Neural cell (in vitro differentiated cells): Measurements from ENCODE around the gene ZNF394. TPM values are rescaled to one million over a fixed set of nuclear protein-coding genes. Genes with fewer than 3 reads are reported as not detected.
"Not testable (repeated sequence)": the region's sequence is repeated elsewhere in the genome, so short reads cannot be mapped to it uniquely, and the experiment has no call there.

Experiments used
- H2AFZ ChIP-seq: fragments of 200-600, 300-800 bp; sonication (generic), shearing (Covaris generic); 2 replicates; pipeline ENCODE4 v1.6.0; 2014; ENCODE audit warnings: low read depth, mild to moderate bottlenecking, antibody characterized with exemption, low read length, moderate library complexity
- H3F3A ChIP-seq: fragments of 200-600 bp; shearing (Covaris generic); 2 replicates; pipeline ENCODE4 v1.6.1; 2016; ENCODE audit warnings: mild to moderate bottlenecking, moderate library complexity, mixed read lengths, antibody characterized with exemption, low read length; ENCODE audit not compliant: insufficient read depth, poor library complexity, severe bottlenecking
- H3K27ac ChIP-seq: fragments of 200-600, 300-800 bp; sonication (generic), shearing (Covaris generic); 2 replicates; pipeline ENCODE4 v1.5.1; 2014; ENCODE audit warnings: mild to moderate bottlenecking, low read length, moderate library complexity
- H3K27me3 ChIP-seq: fragments of 300-800, 200-600 bp; sonication (generic), shearing (Covaris generic); 2 replicates; pipeline ENCODE4 v1.6.0; 2014; ENCODE audit warnings: mild to moderate bottlenecking, low read depth, low read length, moderate library complexity; ENCODE audit not compliant: insufficient read depth
- H3K36me3 ChIP-seq: fragments of 300-800, 200-600 bp; sonication (generic), shearing (Covaris generic); 2 replicates; pipeline ENCODE4 v1.5.1; 2014; ENCODE audit warnings: mild to moderate bottlenecking, antibody characterized with exemption, low read length, moderate library complexity; ENCODE audit not compliant: insufficient read depth
- H3K4me2 ChIP-seq: fragments of 300-800, 200-600 bp; sonication (generic), shearing (Covaris generic); 2 replicates; pipeline ENCODE4 v1.6.0; 2014; ENCODE audit warnings: mild to moderate bottlenecking, low read length
- H3K4me3 ChIP-seq: fragments of 300-800, 200-600 bp; sonication (generic), shearing (Covaris generic); 2 replicates; pipeline ENCODE4 v1.5.1; 2014; ENCODE audit warnings: mild to moderate bottlenecking, low read length, moderate library complexity
- H3K79me2 ChIP-seq: fragments of 200-600 bp; shearing (Covaris generic); replicated peaks from 2 replicates; pipeline ENCODE4 v1.6.0; 2014; ENCODE audit warnings: mild to moderate bottlenecking, low read length, moderate library complexity; ENCODE audit not compliant: insufficient read depth
- H3K9ac ChIP-seq: fragments of 300-800, 200-600 bp; sonication (generic), shearing (Covaris generic); 2 replicates; pipeline ENCODE4 v1.6.1; 2016; ENCODE audit warnings: mild to moderate bottlenecking, low read length, mixed read lengths
- H3K9me2 ChIP-seq: fragments of 200-600 bp; shearing (Covaris generic); 2 replicates; pipeline ENCODE4 v1.6.1; 2016; ENCODE audit warnings: mild to moderate bottlenecking, low read length, mixed read lengths; ENCODE audit not compliant: insufficient read depth
- H3K9me3 ChIP-seq: fragments of 200-600, 300-800 bp; sonication (generic), shearing (Covaris generic); 2 replicates; pipeline ENCODE4 v1.6.1; 2016; ENCODE audit warnings: mild to moderate bottlenecking, mixed run types, low read length, moderate library complexity, mixed read lengths
- H4K20me1 ChIP-seq: fragments of 200-600 bp; shearing (Covaris generic); 2 replicates; pipeline ENCODE4 v1.6.1; 2016; ENCODE audit warnings: mild to moderate bottlenecking, mixed run types; ENCODE audit not compliant: insufficient read depth
- EP300 ChIP-seq: fragments of 450-650 bp; conservative IDR thresholded peaks from 2 replicates; pipeline ENCODE4 v1.6.1; 2014; ENCODE audit warnings: antibody characterized with exemption, mild to moderate bottlenecking, moderate library complexity; ENCODE audit not compliant: poor library complexity, severe bottlenecking
- EZH2 ChIP-seq: fragments of 200-600, 300-800 bp; shearing (Covaris generic), sonication (generic); IDR thresholded peaks from 2 replicates; pipeline ENCODE4 v1.6.1; 2014; ENCODE audit warnings: antibody characterized with exemption, low read length, borderline replicate concordance, mild to moderate bottlenecking; ENCODE audit not compliant: insufficient read depth, poor library complexity, severe bottlenecking
- MXI1 ChIP-seq: fragments of 450-650 bp; conservative IDR thresholded peaks from 2 replicates; pipeline ENCODE4 v1.6.1; 2014; ENCODE audit warnings: antibody characterized with exemption, mild to moderate bottlenecking; ENCODE audit not compliant: poor library complexity, severe bottlenecking
- POLR2AphosphoS5 ChIP-seq: IDR thresholded peaks from 2 replicates; pipeline ENCODE4 v1.6.1; 2012
- RAD21 ChIP-seq: fragments of 450-650 bp; conservative IDR thresholded peaks from 2 replicates; pipeline ENCODE4 v1.6.1; 2014; ENCODE audit warnings: antibody characterized with exemption, mild to moderate bottlenecking, moderate library complexity
- SMC3 ChIP-seq: fragments of 450-650 bp; conservative IDR thresholded peaks from 2 replicates; pipeline ENCODE4 v1.6.1; 2014; ENCODE audit warnings: antibody characterized with exemption, mild to moderate bottlenecking, moderate library complexity; ENCODE audit not compliant: poor library complexity
- TAF1 ChIP-seq: IDR thresholded peaks from 2 replicates; pipeline ENCODE4 v1.6.1; 2012; ENCODE audit warnings: low read depth
- polyA minus RNA-seq: library from RNA; depleted of rRNA, polyadenylated mRNA; stranded (reverse); fragments of >200 nt; gene quantifications from 2 replicates; pipeline ENCODE4 v1.2.3, GENCODE V29; 2014
- polyA plus RNA-seq: library from polyadenylated mRNA; depleted of rRNA; stranded (reverse); fragments of >200 nt; gene quantifications from 2 replicates; pipeline ENCODE4 v1.2.3, GENCODE V29; 2014
- TF ChIP-seq, protein P1 (sequence below): IDR thresholded peaks from 2 replicates; pipeline ENCODE4 v1.6.1; 2012; ENCODE audit warnings: borderline replicate concordance
- TF ChIP-seq, protein P2 (sequence below): fragments of 450-650 bp; IDR thresholded peaks from 2 replicates; pipeline ENCODE4 v1.5.1; 2014; ENCODE audit warnings: antibody characterized with exemption, mild to moderate bottlenecking, moderate library complexity; ENCODE audit not compliant: poor library complexity, severe bottlenecking

Gene ZNF394
- 9.5 and 11.2 TPM in 2 replicates for polyA plus RNA-seq
- 39.8 and 47.5 TPM in 2 replicates for polyA minus RNA-seq

DNA sequence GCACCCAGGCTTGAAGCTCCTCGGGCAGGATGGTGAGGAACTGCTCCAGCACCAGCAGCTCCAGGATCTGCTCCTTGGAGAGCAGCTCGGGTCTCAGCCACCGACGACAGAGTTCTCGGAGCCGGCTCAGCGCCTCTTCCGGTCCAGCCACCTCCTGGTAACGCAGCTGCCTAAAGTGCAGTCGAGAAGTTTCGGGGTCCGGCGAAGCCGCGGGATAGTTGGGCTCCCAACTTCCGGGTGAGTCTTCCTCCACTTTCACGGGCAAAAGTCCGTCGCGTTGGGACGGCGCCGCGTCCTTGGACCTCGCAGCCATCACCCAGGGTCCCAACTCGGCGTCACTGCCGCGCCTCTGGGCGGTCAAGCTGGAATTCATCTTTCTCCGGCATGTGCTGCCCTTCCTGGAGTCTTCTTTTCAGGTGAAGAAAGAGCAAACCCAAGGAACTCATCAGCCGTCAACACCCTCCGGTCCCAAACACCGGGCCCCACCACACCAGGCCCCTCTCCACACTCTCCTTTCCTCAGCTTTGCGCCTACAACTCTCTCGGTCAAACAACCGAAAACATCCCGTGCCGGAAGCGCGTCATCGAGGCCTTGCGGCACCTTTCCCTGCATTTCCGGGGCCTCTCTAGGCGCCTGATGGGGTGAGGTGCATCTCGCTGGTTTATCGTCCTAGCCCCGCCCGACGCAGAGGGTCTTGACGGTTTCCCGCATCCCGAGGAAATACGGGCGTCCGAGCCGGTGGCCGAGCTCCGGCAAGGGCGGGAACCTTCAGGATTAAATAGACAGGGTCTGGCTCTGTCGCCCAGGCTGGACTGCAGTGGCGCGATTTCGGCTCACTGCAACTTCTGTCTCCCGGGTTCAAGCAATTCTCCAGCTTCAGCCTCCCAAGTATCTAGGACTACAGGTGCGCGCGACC lies at the start of gene ZNF394:
TSS of gene ZNF394 (minus strand) at position 561 of the 916 bp plus-strand sequence. CDS start at position 373, 188 bp downstream.
- H3K36me3 ChIP-seq: no peaks in the 10 kb centered on the region
- peak within 1 kb of the TSS; percentile 93 for H2AFZ ChIP-seq
- H3K9me2 ChIP-seq: no peaks in the 10 kb centered on the region
- peaks cover 32% of the 10 kb centered on the region for H3K79me2 ChIP-seq
- no peak for TF ChIP-seq EZH2
- peak; percentile 78 for TF ChIP-seq TAF1
- peak; percentile 78 for TF ChIP-seq POLR2AphosphoS5
- TF ChIP-seq EP300: no peak
- TF ChIP-seq RAD21: peak; percentile 15
- peak; percentile 89 for TF ChIP-seq MXI1
- TF ChIP-seq, protein P1, sequence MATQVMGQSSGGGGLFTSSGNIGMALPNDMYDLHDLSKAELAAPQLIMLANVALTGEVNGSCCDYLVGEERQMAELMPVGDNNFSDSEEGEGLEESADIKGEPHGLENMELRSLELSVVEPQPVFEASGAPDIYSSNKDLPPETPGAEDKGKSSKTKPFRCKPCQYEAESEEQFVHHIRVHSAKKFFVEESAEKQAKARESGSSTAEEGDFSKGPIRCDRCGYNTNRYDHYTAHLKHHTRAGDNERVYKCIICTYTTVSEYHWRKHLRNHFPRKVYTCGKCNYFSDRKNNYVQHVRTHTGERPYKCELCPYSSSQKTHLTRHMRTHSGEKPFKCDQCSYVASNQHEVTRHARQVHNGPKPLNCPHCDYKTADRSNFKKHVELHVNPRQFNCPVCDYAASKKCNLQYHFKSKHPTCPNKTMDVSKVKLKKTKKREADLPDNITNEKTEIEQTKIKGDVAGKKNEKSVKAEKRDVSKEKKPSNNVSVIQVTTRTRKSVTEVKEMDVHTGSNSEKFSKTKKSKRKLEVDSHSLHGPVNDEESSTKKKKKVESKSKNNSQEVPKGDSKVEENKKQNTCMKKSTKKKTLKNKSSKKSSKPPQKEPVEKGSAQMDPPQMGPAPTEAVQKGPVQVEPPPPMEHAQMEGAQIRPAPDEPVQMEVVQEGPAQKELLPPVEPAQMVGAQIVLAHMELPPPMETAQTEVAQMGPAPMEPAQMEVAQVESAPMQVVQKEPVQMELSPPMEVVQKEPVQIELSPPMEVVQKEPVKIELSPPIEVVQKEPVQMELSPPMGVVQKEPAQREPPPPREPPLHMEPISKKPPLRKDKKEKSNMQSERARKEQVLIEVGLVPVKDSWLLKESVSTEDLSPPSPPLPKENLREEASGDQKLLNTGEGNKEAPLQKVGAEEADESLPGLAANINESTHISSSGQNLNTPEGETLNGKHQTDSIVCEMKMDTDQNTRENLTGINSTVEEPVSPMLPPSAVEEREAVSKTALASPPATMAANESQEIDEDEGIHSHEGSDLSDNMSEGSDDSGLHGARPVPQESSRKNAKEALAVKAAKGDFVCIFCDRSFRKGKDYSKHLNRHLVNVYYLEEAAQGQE: peak; percentile 60
- no peak for TF ChIP-seq SMC3
- TF ChIP-seq, protein P2, sequence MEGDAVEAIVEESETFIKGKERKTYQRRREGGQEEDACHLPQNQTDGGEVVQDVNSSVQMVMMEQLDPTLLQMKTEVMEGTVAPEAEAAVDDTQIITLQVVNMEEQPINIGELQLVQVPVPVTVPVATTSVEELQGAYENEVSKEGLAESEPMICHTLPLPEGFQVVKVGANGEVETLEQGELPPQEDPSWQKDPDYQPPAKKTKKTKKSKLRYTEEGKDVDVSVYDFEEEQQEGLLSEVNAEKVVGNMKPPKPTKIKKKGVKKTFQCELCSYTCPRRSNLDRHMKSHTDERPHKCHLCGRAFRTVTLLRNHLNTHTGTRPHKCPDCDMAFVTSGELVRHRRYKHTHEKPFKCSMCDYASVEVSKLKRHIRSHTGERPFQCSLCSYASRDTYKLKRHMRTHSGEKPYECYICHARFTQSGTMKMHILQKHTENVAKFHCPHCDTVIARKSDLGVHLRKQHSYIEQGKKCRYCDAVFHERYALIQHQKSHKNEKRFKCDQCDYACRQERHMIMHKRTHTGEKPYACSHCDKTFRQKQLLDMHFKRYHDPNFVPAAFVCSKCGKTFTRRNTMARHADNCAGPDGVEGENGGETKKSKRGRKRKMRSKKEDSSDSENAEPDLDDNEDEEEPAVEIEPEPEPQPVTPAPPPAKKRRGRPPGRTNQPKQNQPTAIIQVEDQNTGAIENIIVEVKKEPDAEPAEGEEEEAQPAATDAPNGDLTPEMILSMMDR: peak; percentile 10
- peak within 1 kb of the TSS; percentile 93 for H3K4me3 ChIP-seq
- no peaks in the 10 kb centered on the region for H3F3A ChIP-seq
- no peaks in the 10 kb centered on the region for H3K9me3 ChIP-seq
- H3K4me2 ChIP-seq: peak within 1 kb of the TSS; percentile 66
- H4K20me1 ChIP-seq: no peaks in the 10 kb centered on the region
- H3K9ac ChIP-seq: peak within 1 kb of the TSS; percentile 73
- no peaks in the 10 kb centered on the region for H3K27me3 ChIP-seq
- H3K27ac ChIP-seq: peak within 1 kb of the TSS; percentile 67

DNA sequence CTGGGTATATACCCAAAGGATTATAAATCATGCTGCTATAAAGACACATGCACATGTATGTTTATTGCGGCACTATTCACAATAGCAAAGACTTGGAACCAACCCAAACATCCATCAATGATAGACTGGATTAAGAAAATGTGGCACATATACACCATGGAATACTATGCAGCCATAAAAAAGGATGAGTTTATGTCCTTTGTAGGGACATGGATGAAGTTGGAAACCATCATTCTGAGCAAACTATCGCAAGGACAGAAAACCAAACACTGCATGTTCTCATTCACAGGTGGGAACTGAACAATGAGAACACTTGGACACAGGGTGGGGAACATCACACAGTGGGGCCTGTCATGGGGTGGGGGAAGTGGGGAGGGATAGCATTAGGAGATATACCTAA lies 49.5 kb upstream of the ZNF394 start:
- not testable (repeated sequence) for H3K9me3 ChIP-seq, H3K9ac ChIP-seq

DNA sequence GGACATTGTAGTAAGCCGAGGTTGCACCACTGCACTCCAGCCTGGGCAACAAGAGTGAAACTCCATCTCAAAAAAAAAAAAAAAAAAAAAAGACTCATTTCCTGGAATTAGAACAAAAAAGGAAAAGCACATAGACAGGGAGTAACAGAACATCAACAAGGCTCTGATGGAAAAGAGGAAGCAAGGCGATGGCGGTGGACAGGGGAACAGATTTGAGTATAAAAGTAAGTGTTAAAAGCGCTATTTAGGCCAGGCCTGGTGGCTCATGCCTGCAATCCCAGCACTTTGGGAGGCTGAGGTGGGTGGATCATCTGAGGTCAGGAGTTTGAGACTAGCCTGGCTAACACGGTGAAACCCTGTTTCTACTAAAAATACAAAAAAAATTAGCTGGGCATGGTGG lies 45.2 kb upstream of the ZNF394 start:
- not testable (repeated sequence) for H3K4me2 ChIP-seq, H3K9me2 ChIP-seq, H3K9me3 ChIP-seq, H3K27me3 ChIP-seq, H3K79me2 ChIP-seq, H3F3A ChIP-seq, H3K27ac ChIP-seq, H3K36me3 ChIP-seq, H3K4me3 ChIP-seq, H4K20me1 ChIP-seq, H2AFZ ChIP-seq, H3K9ac ChIP-seq

More for the DNA sequence above, 49.5 kb upstream of the ZNF394 start:
- H2AFZ ChIP-seq, H3K27ac ChIP-seq, H3K9me2 ChIP-seq, H3K36me3 ChIP-seq, H3K27me3 ChIP-seq, H3K4me2 ChIP-seq, H4K20me1 ChIP-seq, H3F3A ChIP-seq, H3K4me3 ChIP-seq: not testable (repeated sequence)
- peaks cover 20% of the 10 kb centered on the region for H3K79me2 ChIP-seq
